SKM-1 treated with dmso at 0.1 percent for 144 hours (cell line): ENCODE data around the gene SUN1.

Experiments
- DNase-seq: peaks from one replicate; lab custom pipeline; 2025; ENCODE audit not compliant: unreplicated experiment; lab: John Stamatoyannopoulos, UW

SUN1 gene

GRCh38 chr7:901041-901387, 68.7 kb downstream of the SUN1 start:
- no peak for DNase-seq

- peak; percentile 58 for DNase-seq
These were observed 69.3 kb downstream of the SUN1 start for GRCh38 chr7:901388-902154.

GRCh38 chr7:902996-903395, 70.7 kb downstream of the SUN1 start:
- no peak for DNase-seq

GRCh38 chr7:903921-904755, 71.9 kb downstream of the SUN1 start:
- no peak for DNase-seq

- no peak for DNase-seq
These were observed 72.6 kb downstream of the SUN1 start for GRCh38 chr7:904847-905246.

- DNase-seq = no peak
These were observed 74.5 kb downstream of the SUN1 start for GRCh38 chr7:906776-907157.

GRCh38 chr7:907158-907980, 75.1 kb downstream of the SUN1 start:
- DNase-seq = no peak

- no peak for DNase-seq
These were observed 75.9 kb downstream of the SUN1 start for GRCh38 chr7:908159-908581.

GRCh38 chr7:908591-909357, 76.5 kb downstream of the SUN1 start:
- peak; percentile 12 for DNase-seq

- peak; percentile 47 for DNase-seq
These were observed 77.4 kb downstream of the SUN1 start for GRCh38 chr7:909358-910329.

GRCh38 chr7:910441-910861, 78.2 kb downstream of the SUN1 start:
- DNase-seq = no peak

- no peak for DNase-seq
These were observed 78.7 kb downstream of the SUN1 start for GRCh38 chr7:910931-911431.

GRCh38 chr7:911791-912480, 79.7 kb downstream of the SUN1 start:
- DNase-seq = no peak

- no peak for DNase-seq
These were observed 81.7 kb downstream of the SUN1 start for GRCh38 chr7:913736-914520.

GRCh38 chr7:914521-915194, 82.4 kb downstream of the SUN1 start:
- no peak for DNase-seq

GRCh38 chr7:915291-916218, 83.3 kb downstream of the SUN1 start:
- no peak for DNase-seq
